NCI-H1092 (cell line): ENCODE measurements around the gene HIPK2.
A peak's percentile ranks its signal among the peaks of the same experiment; 100 is the strongest.

Experiments used
- DNase-seq: peaks from one replicate; lab custom pipeline; 2025; lab: John Stamatoyannopoulos, UW

HIPK2 gene

DNA sequence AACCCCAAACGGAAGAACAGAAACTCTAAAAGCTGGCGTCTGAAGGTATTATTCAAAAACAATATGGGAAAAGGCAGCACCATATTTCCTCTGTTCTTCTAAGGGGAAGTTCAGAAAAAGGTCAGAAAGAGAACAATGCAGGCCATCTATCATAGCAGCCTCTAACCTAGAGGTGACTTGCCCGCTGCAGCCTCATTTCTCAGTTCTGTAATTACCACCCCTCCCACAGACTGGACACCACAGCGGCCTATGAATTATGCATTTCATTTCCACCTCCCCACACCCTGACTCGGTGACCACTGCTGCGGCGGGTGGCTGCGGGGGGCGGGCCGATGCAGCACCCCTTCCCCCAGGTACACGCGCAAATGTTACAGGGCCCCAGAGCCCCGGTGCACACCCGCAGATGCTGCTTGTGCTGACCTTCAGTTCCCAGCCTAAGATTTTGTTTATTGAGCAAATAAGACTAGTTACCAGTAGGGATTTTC is 128.8 kb downstream of the HIPK2 start:
- DNase-seq: no peak

- no peak for DNase-seq
These were observed 129.4 kb downstream of the HIPK2 start for GRCh38 chr7:139648391-139648861.

- no peak for DNase-seq
These were observed 129.9 kb downstream of the HIPK2 start for GRCh38 chr7:139647814-139648390.

- no peak for DNase-seq
These were observed 130.7 kb downstream of the HIPK2 start for GRCh38 chr7:139647085-139647484.

GRCh38 chr7:139646566-139646965 is 131.2 kb downstream of the HIPK2 start:
- DNase-seq: no peak

GRCh38 chr7:139645572-139646523 is 131.9 kb downstream of the HIPK2 start:
- peak; percentile 87 for DNase-seq

- no peak for DNase-seq
These were observed 133.7 kb downstream of the HIPK2 start for GRCh38 chr7:139643951-139644585.

GRCh38 chr7:139642283-139642682 is 135.5 kb downstream of the HIPK2 start:
- DNase-seq: no peak

- no peak for DNase-seq
These were observed 136.3 kb downstream of the HIPK2 start for GRCh38 chr7:139641337-139641992.

GRCh38 chr7:139640681-139641080 is 137.1 kb downstream of the HIPK2 start:
- DNase-seq: no peak

- DNase-seq: no peak
These were observed 138.2 kb downstream of the HIPK2 start for GRCh38 chr7:139639563-139639962.

GRCh38 chr7:139635526-139636302 is 142.1 kb downstream of the HIPK2 start:
- no peak for DNase-seq

- DNase-seq: no peak
These were observed 143.7 kb downstream of the HIPK2 start for GRCh38 chr7:139634087-139634486.

DNA sequence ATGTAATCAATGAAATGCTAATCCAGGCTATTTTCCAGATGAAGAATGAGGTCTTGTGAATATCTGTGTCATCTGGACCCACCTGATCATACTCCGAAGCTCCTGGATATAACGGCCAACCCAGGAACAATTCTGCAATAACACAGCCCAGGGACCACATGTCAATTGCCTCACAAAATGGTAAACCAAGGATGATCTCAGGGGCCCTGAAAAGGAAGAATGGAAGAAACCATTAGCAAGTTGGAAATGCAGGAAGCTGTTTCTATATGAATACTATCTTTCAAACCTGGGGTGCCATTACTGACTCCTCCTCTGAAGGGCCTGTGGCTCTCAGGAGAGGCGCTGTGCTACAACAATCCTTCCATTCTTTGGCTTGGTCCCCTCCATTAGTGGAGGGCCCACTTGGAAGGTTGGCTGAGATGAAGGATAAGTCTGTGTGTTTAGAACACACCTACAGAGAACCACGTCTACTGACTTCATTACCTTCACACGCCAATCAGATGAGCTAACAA is 146.2 kb downstream of the HIPK2 start:
- DNase-seq: no peak

DNA sequence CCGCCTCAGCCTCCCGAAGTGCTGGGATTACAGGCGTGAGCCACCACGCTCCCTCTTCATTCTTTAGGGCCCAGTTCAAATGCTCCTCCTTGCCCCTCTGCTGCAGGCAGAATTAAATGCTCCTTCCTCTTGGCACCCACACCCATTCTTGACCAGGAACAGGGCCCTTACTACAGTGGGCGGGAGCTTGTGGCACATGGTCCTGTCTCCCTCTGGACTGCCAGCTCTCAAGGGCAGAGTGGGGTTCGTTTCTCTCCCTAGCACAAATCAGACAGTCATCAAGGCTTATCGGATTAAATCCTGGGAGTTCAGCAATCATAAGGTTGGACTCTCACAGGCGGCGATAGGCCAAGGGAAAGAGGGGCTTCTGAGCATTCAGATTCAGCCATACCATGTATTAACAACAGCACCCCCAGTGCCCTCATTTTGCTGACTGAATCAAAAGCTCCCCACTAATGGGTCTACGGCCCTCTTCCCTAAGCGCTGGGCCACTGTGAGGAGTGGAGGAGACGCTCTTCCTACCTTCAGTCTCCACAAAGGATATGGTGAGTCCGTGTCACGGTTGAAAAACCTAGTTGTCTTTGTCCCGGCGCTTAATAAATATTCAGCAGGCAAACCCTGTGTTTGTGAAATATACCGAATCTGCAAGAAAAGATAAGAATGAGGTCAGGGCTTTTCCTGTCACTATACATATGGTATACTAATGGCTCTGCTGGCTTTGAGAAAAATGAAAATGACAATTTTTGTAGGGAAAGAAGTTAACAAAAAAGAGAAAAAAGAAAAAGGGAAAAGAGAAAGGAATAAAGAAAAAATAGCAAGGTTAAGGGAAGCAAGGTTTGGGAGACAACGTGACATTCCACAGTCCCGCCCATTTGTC is 146.9 kb downstream of the HIPK2 start:
- no peak for DNase-seq

- no peak for DNase-seq
These were observed 148.3 kb downstream of the HIPK2 start for GRCh38 chr7:139629392-139630082.

GRCh38 chr7:139627831-139628230 is 150.0 kb downstream of the HIPK2 start:
- DNase-seq: no peak

DNA sequence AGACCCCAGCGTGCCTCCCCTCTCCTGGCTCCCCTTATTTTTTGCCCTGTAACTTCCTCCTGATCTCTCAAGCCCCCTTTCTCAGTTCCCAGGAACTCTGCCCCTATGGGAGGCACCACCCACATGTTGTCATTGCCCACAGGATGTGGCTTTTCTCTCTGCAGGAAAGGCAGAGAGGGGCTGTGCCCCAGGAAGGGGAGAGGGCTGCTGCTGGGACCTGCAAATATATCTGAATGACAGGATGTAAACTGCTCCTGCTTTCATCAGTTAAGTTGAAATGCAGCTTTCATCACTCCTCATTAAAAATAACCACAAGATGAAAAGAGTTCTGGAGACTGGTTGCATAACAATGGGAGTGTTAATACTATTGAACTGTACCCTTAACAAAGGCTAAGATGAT is 151.0 kb downstream of the HIPK2 start:
- DNase-seq: no peak

DNA sequence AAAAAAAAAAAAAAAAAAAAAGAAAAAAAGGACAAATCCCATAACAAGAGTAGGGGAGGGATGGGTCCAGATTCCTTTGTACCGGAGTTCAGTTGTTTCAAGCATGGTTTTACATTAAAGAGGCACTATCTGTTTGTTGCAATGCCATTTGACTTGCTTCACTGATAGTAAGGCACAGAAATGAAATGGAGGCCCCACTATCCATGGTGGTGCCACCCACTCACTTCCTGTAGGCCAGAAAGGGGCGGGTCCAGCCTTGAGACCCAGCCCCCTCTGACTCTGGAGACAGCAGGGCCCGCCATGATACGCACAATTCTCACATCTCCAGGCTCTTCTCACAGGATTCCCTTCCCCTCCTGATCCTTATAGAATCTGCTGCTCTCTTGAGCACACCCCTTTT is 154.3 kb downstream of the HIPK2 start:
- no peak for DNase-seq
